Ureter (tissue), 1 donor: ENCODE results near the gene PLCG2. TPM values are rescaled to one million over a fixed set of nuclear protein-coding genes. Genes with fewer than 3 reads are reported as not detected.

Experiments
- DNase-seq: peaks from one replicate; pipeline ENCODE4 v3.0.0-alpha.2; 2020; ENCODE audit warnings: low spot score
- total RNA-seq: library from RNA; stranded (reverse); gene quantifications from one replicate; pipeline ENCODE4 v1.2.4, GENCODE V29; 2023
- donor health status: DM: yes; HTN: yes; CAD: no.

The PLCG2 gene
- total RNA-seq, 1 donor from 2014 or later, result 37.6 TPM

GRCh38 chr16:81816351-81816750, 37.3 kb downstream of the PLCG2 start:
- DNase-seq, result no peak

DNA sequence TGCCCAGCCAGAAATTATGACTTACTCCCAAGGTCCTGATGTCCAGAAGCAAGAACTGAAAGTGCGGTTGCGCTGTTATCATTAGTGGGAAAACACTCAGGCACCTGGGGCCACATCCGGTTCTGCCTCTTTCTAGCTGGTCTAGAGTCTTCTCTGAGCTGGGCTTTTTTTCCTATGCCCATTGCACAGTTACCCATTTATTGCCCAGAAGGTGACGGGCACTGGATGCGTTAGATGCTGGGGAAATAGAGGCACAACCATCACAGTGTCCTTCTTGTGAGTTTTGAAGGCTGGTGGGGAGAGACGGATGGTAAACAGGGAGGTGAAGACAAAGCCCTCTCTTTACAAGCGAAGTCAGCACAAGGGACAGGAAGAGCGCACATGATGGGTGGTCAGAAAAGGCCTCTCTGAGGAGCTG, 37.7 kb downstream of the PLCG2 start:
- DNase-seq, result no peak

DNA sequence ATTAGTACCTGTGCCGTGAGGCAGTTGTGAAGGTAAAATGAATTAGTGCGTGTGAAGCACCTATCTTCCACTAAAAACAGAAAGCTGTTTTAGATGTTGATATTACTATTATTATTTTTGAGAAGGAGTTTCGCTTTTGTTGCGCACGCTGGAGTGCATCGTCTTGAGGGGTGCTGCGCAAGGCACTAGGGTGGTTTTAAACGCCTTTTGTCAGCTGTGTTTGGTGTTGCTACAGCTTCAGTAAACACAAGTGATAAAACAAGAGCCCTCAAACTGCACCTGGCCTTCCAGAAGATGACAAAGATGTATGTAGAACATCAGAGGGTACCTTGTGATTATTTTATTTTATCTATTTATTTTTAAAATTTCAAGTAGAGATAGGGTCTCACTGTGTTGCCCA, 38.2 kb downstream of the PLCG2 start:
- no peak for DNase-seq

DNA sequence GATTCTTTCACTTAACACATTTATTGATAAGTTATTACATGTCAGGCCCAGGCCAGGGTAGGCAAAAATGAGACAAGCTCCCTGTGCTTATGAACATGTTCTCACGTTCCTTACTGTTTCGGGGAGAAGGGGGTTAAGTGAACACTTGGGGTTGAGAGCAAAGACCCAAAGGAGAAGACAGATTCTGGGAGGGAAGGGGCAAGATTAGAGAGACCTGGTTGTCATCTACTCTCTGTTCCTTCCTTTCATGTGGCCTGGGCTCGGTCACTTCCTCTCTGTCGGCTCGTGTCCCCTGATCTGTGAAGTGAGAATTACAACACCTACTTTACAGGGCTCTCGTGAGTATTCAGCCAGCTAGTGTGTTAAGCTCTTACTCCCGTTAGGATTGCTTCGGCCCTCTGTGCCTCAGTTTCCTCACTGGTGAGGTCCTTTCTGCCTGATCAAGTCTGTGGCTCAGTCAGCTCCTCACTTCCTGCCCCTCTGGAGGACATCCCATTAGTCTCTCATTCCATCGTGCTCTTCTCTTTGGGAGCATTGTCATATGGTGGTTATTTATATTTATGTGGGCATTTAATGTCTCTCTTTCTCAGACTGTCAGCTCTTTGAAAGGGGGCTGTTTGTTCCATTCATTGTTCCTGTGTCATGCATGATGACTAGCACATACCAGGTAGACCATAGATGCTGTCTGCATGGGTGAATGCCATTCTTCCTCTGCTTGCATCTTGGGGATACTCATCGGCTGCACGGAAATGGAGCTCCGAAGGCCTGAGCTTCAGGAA, 38.9 kb downstream of the PLCG2 start:
- DNase-seq, result no peak

- DNase-seq, result no peak
These were observed 39.4 kb downstream of the PLCG2 start for GRCh38 chr16:81818568-81818896.

GRCh38 chr16:81818905-81819304, 39.8 kb downstream of the PLCG2 start:
- DNase-seq, result no peak

- DNase-seq, result no peak
These were observed 42.5 kb downstream of the PLCG2 start for GRCh38 chr16:81821436-81822128.

DNA sequence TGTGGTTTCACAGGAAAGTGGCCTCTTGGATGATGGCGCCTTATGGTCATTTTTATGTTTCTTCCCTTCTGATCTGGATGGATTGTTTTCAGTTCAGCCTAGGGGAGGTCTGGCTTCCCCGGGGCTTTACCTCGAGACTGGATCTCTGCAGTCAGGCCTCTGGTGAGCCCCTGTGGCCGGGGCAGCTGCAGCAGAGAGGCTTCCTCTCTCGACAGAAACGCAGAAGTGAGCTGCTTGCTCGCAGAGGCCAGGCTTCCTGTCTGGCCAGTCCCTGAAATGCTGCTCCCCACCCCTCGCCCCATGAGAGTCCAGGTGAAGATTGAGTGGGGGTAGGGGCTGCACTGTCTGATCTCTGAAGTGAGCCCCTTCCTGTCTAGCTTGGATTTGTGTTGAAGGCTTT, 44.0 kb downstream of the PLCG2 start:
- no peak for DNase-seq

DNA sequence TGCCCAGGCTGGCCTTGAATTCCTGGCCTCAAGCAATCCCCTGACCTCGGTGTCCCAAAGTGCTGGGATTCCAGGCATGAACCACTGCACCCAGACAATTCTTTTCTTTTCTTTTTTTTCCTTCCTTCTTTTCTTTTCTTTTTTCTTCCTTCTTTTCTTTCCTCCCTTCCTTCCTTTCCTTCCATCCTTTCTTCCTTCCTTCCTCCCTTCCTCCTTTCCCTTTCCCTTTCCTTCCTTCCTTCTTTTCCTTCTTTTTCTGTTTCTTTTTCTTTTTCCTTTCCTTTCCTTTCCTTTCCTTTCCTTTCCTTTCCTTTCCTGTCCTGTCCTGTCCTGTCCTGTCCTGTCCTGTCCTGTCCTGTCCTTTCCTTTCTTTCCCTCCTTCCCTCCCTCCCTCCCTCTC, 44.6 kb downstream of the PLCG2 start:
- no peak for DNase-seq

GRCh38 chr16:81826523-81826922, 47.4 kb downstream of the PLCG2 start:
- no peak for DNase-seq

GRCh38 chr16:81830845-81831540, 51.9 kb downstream of the PLCG2 start:
- no peak for DNase-seq

GRCh38 chr16:81831722-81832126, 52.6 kb downstream of the PLCG2 start:
- DNase-seq, result peak; percentile 60

DNA sequence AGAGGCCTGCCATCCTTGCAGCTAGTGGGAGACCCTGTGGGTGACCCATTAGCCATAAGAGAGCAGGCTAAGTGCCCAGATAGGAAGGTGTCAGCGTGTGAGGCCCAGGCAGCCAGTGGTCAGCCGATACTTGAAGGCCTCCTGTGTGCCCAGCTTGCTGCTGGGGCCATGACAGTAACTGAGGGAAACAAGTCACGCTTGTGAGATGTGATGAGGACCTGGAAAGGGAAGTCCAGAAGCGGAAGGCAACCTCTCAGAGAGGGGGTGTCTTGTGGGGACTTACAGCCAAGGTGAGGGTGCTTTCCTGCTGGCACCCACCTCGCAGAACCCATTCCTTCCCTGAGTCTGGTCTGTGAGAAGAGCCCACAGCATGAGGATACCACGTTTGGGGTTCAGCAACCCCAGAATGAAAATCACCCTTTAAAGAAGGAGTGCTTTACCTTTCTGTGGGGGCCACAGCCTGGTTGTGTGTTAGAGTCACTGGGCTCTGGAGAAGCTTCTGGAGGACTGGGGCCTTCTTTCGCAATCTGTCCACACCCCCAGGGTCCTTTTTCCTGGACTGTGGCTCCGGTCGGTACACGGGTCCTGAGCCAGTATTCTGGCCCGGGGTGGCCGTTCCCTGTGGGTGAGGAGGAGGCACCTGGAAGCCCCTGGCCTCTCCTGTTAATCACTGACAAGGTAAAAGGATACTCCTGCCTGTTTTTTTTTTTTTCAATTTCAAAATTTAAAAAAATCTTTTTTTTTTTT, 53.9 kb downstream of the PLCG2 start:
- no peak for DNase-seq

- no peak for DNase-seq
These were observed 54.7 kb downstream of the PLCG2 start for GRCh38 chr16:81833751-81834150.

- no peak for DNase-seq
These were observed 55.8 kb downstream of the PLCG2 start for GRCh38 chr16:81834868-81835267.

GRCh38 chr16:81836279-81837054, 57.4 kb downstream of the PLCG2 start:
- DNase-seq, result no peak

DNA sequence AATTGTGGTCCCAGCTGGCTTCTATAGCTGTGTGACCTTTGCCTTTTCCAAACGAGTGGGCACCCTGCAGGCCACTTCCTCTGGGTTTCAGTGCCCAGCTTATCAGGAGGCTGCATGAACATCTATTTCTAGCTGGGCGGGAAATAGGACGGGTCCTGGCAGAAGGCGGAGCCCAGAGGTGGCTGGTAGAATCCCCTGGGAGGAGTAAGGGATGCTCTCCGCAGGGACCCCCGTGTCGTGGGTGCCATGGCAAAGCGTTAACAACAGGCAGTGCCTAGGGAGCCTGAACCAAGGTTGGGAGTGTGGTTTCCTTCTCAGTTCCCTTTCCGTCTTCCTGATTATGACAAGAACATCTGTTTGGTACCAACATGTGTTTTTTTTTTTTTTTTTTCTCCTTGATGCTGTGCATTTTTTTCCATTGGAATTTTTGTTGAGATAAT, 58.2 kb downstream of the PLCG2 start:
- no peak for DNase-seq

GRCh38 chr16:81838794-81839193, 59.7 kb downstream of the PLCG2 start:
- DNase-seq, result no peak

DNA sequence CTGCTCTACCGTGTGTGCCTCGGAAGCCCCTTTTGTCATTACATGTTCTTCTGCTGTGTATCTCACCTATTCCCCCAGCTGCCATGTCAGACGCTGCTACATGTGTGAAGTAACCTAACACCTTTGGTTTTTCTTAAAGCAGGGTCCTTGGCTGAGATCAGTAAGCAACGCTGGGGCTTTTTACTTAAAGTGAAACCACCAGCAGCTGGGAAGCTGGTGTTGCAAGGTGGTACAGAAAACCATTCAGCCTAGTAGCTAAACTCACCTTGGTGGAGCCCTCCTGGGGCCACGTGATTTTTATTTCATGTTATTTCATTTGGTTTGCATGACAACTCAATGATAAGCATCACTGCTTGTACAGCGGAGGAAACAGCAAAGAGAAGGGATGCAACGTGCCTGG, 62.6 kb downstream of the PLCG2 start:
- DNase-seq, result no peak

GRCh38 chr16:81842564-81843242, 63.6 kb downstream of the PLCG2 start:
- DNase-seq, result no peak

- no peak for DNase-seq
These were observed 64.1 kb downstream of the PLCG2 start for GRCh38 chr16:81843243-81843582.
